Lower leg skin (tissue), 3 donors: Measurements from ENCODE around the gene AK8.

ENCODE experiments used
- CTCF ChIP-seq, 3 donors: fragments of 450-650 bp; IDR thresholded peaks; one replicate each; pipeline ENCODE4 v1.5.1; 2016; ENCODE audit warnings: antibody characterized with exemption in 3 of 3, mild to moderate bottlenecking in 3 of 3, moderate library complexity in 2 of 3
- POLR2A ChIP-seq, 2 donors: fragments of 450-650 bp; IDR thresholded peaks; one replicate each; pipeline ENCODE4 v1.6.1; 2016 to 2017; ENCODE audit warnings: antibody characterized with exemption in 2 of 2, mild to moderate bottlenecking in 1 of 2, moderate library complexity in 1 of 2

- no peak for TF ChIP-seq CTCF (IDR thresholded peaks at IDR 0.05)
- TF ChIP-seq POLR2A (IDR thresholded peaks at IDR 0.05), result no peak
These were observed 149.6 kb downstream of the AK8 start for GRCh38 chr9:132728497-132728896.
